Esophagus squamous epithelium (tissue), 5 donors: ENCODE measurements around the gene PDE5A. TPM values are rescaled to one million over a fixed set of nuclear protein-coding genes. Genes with fewer than 3 reads are reported as not detected.

Source experiments
- DNase-seq: peaks from one replicate; lab custom pipeline; 2025; lab: John Stamatoyannopoulos, UW
- H3K27ac ChIP-seq, 4 donors: fragments of 200-600 bp; sonication (generic); one replicate each; pipeline ENCODE4 v1.5.1; 2016 to 2019; ENCODE audit warnings: mild to moderate bottlenecking in 1 of 4
- H3K27me3 ChIP-seq, 4 donors: fragments of 200-600 bp; sonication (generic); 1 replicate in 3 of 4; 2 replicates in 1 of 4; pipeline versions ENCODE4 v1.5.1 to v1.6.0; 2017 to 2021; ENCODE audit warnings: antibody characterized with exemption in 1 of 4
- H3K36me3 ChIP-seq, 3 donors: fragments of 200-600 bp; sonication (generic); one replicate each; pipeline ENCODE4 v1.5.1; 2016 to 2019
- H3K4me1 ChIP-seq, 3 donors: fragments of 200-600 bp; sonication (generic); one replicate each; pipeline ENCODE4 v1.5.1; 2017 to 2019
- H3K4me3 ChIP-seq, 4 donors: fragments of 200-600 bp; sonication (generic); 1 replicate in 3 of 4; 2 replicates in 1 of 4; pipeline ENCODE4 v1.5.1; 2016 to 2019; ENCODE audit warnings: mild to moderate bottlenecking in 2 of 4, moderate library complexity in 1 of 4
- H3K9me3 ChIP-seq, 3 donors: fragments of 200-600 bp; sonication (generic); one replicate each; pipeline ENCODE4 v1.5.1; 2016 to 2019
- POLR2A ChIP-seq, 4 donors: fragments of 450-650 bp; IDR thresholded peaks; one replicate each; pipeline ENCODE4 v1.6.1; 2017; ENCODE audit warnings: antibody characterized with exemption in 4 of 4, mild to moderate bottlenecking in 4 of 4, moderate library complexity in 3 of 4
- WGBS, 2 donors: methylation state at CpG; one replicate each; pipeline ENCODE4 v1.1.5; 2018; 5-methylcytosine and 5-hydroxymethylcytosine counted together
- intact Hi-C: fragments of 100-400 bp; cut with DNase I; formaldehyde crosslinking; loops from one replicate; pipeline ENCODE4 v1.15.0; 2022
- total RNA-seq, 4 donors: library from RNA; depleted of rRNA; stranded (reverse); fragments of >200 nt; gene quantifications; one replicate each; pipeline ENCODE4 v1.1.0, GENCODE V29; 2016
- TF ChIP-seq, protein P1 (sequence below), 6 experiments: fragments of 450-650 bp in 4 of 6; fragments of 200-600 bp in 2 of 6; sonication (generic) in 2 of 6; IDR thresholded peaks; one replicate each; pipeline ENCODE4 v1.5.1; 2016 to 2019; ENCODE audit warnings: antibody characterized with exemption in 6 of 6, mild to moderate bottlenecking in 4 of 6, moderate library complexity in 4 of 6
- donor health status: DM: yes; HTN: yes; CAD: no.

PDE5A gene
- total RNA-seq, 4 donors from 2014 or later = 1.9 to 26.7 (median 6.0) TPM

DNA sequence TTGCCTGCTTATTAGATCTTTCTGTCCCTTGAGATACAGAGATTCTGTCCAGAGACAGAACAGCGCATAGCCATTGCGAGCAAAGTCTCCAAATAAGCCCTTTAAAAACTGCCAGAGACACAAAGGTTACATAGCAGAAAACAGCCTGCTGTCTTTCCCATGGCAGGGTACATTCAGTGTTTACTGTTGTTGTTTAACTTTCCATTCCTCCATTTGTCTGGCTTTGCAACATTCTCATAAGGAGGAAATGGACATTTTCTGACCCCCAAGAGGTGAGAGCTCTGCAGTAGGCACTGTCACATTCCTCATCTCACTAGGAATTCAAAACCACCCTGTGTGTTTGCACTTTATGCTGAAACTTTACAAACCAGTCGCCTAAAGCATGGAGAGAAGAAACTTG lies 48.3 kb downstream of the PDE5A start:
- intact Hi-C loops = no loop called here
- Histone ChIP-seq H3K4me1 (no peaks in the 10 kb centered on the region), H3K4me3 (no peak overlapping the region), H3K9me3 (no peaks in the 10 kb centered on the region), H3K27me3 (no peaks in the 10 kb centered on the region), H3K36me3 (peaks cover 0 to 5% (median 0%) of the 10 kb centered on the region in 3 donors), H3K27ac (peak overlapping the region in 2 of 4 donors; percentile 57 to 62)
- no peak for DNase-seq
- no peak for TF ChIP-seq POLR2A (IDR thresholded peaks at IDR 0.05)
- 53 to 61% methylated on average over 3 of the region's 3 CpGs for WGBS, 2 donors

- TF ChIP-seq POLR2A (IDR thresholded peaks at IDR 0.05) = no peak
- TF ChIP-seq, protein P1, sequence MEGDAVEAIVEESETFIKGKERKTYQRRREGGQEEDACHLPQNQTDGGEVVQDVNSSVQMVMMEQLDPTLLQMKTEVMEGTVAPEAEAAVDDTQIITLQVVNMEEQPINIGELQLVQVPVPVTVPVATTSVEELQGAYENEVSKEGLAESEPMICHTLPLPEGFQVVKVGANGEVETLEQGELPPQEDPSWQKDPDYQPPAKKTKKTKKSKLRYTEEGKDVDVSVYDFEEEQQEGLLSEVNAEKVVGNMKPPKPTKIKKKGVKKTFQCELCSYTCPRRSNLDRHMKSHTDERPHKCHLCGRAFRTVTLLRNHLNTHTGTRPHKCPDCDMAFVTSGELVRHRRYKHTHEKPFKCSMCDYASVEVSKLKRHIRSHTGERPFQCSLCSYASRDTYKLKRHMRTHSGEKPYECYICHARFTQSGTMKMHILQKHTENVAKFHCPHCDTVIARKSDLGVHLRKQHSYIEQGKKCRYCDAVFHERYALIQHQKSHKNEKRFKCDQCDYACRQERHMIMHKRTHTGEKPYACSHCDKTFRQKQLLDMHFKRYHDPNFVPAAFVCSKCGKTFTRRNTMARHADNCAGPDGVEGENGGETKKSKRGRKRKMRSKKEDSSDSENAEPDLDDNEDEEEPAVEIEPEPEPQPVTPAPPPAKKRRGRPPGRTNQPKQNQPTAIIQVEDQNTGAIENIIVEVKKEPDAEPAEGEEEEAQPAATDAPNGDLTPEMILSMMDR (IDR thresholded peaks at IDR 0.05) = no peak
- Histone ChIP-seq H3K9me3 (no peaks in the 10 kb centered on the region), H3K27me3 (no peaks in the 10 kb centered on the region), H3K36me3 (peaks cover 0 to 5% (median 0%) of the 10 kb centered on the region in 3 donors), H3K4me1 (no peaks in the 10 kb centered on the region), H3K4me3 (no peak overlapping the region), H3K27ac (peak overlapping the region in 2 of 4 donors; percentile 57 to 62)
- intact Hi-C loops = no loop called here
- 66 to 72% methylated on average over 5 of the region's 5 CpGs for WGBS, 2 donors
- DNase-seq = no peak
Observed at GRCh38 chr4:119579823-119580222, 48.8 kb downstream of the PDE5A start.

DNA sequence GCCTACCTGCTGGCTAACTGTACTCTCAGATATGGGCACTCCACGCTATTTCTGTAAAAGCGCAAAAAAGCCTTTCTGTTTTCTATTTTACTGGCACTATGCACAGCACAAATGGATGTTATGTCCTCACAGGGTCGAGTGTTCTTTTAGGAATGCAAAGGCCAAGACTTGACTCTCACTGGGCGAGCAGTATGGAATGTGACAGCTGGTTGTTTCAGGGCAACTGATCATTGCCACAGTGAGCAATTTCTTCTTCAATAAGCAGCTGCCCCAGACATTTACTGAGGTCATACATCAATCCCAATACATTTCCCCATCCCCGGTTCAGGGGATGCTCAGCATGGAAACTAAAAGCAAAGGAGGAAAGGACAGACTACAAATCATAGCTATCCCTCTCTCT lies 58.2 kb downstream of the PDE5A start:
- 61 to 71% methylated on average over 4 to 5 of the region's 5 CpGs for WGBS, 2 donors
- Histone ChIP-seq H3K4me1 (no peaks in the 10 kb centered on the region), H3K27ac (peak overlapping the region in 3 of 4 donors; percentile 0 to 56 (median 47)), H3K27me3 (no peaks in the 10 kb centered on the region), H3K4me3 (no peak overlapping the region), H3K36me3 (peaks cover 0 to 7% (median 0%) of the 10 kb centered on the region in 3 donors), H3K9me3 (no peaks in the 10 kb centered on the region)
- DNase-seq = no peak
- TF ChIP-seq, protein P1 (IDR thresholded peaks at IDR 0.05) = no peak
- TF ChIP-seq POLR2A (IDR thresholded peaks at IDR 0.05) = no peak
- intact Hi-C loops = no loop called here

- Histone ChIP-seq H3K27me3 (no peaks in the 10 kb centered on the region), H3K36me3 (peaks cover 0 to 38% (median 0%) of the 10 kb centered on the region in 3 donors), H3K4me3 (no peak overlapping the region), H3K4me1 (no peaks in the 10 kb centered on the region), H3K9me3 (peaks cover 0 to 12% (median 9%) of the 10 kb centered on the region in 3 donors), H3K27ac (no peak overlapping the region)
- TF ChIP-seq POLR2A (IDR thresholded peaks at IDR 0.05) = no peak
- TF ChIP-seq, protein P1 (IDR thresholded peaks at IDR 0.05) = no peak
- no peak for DNase-seq
- intact Hi-C loops = no loop called here
Observed at GRCh38 chr4:119564106-119564505, 64.5 kb downstream of the PDE5A start.

DNA sequence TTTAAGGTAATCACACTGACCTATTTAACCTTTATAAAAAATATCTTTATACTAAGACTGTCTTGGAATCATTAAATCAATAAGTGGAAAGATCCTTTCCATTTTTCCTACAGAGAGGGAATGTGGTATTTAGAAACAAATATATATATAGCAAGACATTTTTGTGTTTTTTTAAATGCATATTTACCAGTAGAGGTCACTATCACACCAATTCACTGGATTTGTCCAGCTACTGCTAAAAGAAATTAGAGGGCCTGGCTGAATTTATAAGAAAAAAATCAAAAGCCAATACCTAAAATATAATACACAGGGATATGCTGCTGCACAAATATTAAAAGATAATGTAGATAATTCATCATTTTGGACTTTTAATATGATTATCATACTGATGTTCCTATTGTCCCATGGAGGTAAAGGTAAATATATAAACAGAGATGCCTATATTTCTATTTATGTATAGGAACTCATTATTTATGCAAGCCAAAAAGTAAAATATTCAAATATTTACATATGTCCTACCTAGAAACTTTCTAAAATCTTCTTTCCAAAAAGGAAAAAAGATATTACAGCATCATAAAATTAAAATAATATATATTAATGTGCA lies 69.5 kb downstream of the PDE5A start:
- no peak for TF ChIP-seq POLR2A (IDR thresholded peaks at IDR 0.05)
- TF ChIP-seq, protein P1 (IDR thresholded peaks at IDR 0.05) = peak in 5 of 6 experiments; percentile 21 to 47 (median 37)
- H3K36me3 ChIP-seq = peaks cover 0 to 20% (median 0%) of the 10 kb centered on the region in 3 donors
- H3K27ac ChIP-seq = no peak overlapping the region
- no peak for DNase-seq
- H3K27me3 ChIP-seq = no peaks in the 10 kb centered on the region
- intact Hi-C loops = loop anchor here (10.0 kb wide), 1 partner anchor 66 kb away; the partner anchor contains the start of gene PDE5A
- peaks cover 0 to 5% (median 0%) of the 10 kb centered on the region in 3 donors for H3K9me3 ChIP-seq
- no peak overlapping the region for H3K4me3 ChIP-seq
- no peaks in the 10 kb centered on the region for H3K4me1 ChIP-seq
